Trophoblast cell (in vitro differentiated cells and primary cell): ENCODE results near the gene VGLL3.

Experiments
- DNase-seq, 2 donors: peaks; one replicate each; pipeline ENCODE4 v3.0.0-alpha.2; 2016
- H2AFZ ChIP-seq: 2 replicates; pipeline ENCODE4 v1.6.1; 2013; ENCODE audit warnings: low read length, moderate library complexity, mild to moderate bottlenecking; ENCODE audit not compliant: insufficient read depth, poor library complexity
- H2AK5ac ChIP-seq: 2 replicates; pipeline ENCODE4 v1.6.1; 2013; ENCODE audit warnings: mild to moderate bottlenecking, low read length
- H2BK120ac ChIP-seq: 2 replicates; pipeline ENCODE4 v1.6.1; 2013; ENCODE audit warnings: low read length, mild to moderate bottlenecking, moderate library complexity; ENCODE audit not compliant: insufficient read depth, poor library complexity
- H2BK12ac ChIP-seq: 2 replicates; pipeline ENCODE4 v1.6.1; 2013; ENCODE audit warnings: mild to moderate bottlenecking, low read length, moderate library complexity
- H2BK5ac ChIP-seq: 2 replicates; pipeline ENCODE4 v1.6.1; 2013; ENCODE audit warnings: low read length, low read depth, moderate library complexity, mild to moderate bottlenecking; ENCODE audit not compliant: poor library complexity
- H3K14ac ChIP-seq: 2 replicates; pipeline ENCODE4 v1.6.1; 2013; ENCODE audit warnings: mild to moderate bottlenecking, low read length
- H3K18ac ChIP-seq: 2 replicates; pipeline ENCODE4 v1.6.1; 2013; ENCODE audit warnings: mild to moderate bottlenecking, low read length
- H3K23ac ChIP-seq: 2 replicates; pipeline ENCODE4 v1.6.1; 2013; ENCODE audit warnings: low read length
- H3K27ac ChIP-seq: 2 replicates; pipeline ENCODE4 v1.5.1; 2013; ENCODE audit warnings: low read depth, mild to moderate bottlenecking, inconsistent platforms, low read length, moderate library complexity
- H3K27me3 ChIP-seq: 2 replicates; pipeline ENCODE4 v1.6.1; 2013; ENCODE audit warnings: inconsistent platforms, mild to moderate bottlenecking, low read length, moderate library complexity; ENCODE audit not compliant: insufficient read depth
- H3K36me3 ChIP-seq, 2 experiments: 1 replicate in 1 of 2; 2 replicates in 1 of 2; pipeline ENCODE4 v1.6.1; 2013; ENCODE audit warnings: low read length in 2 of 2, mild to moderate bottlenecking in 2 of 2, moderate library complexity in 1 of 2; ENCODE audit not compliant: insufficient read depth in 2 of 2, control insufficient read depth in 1 of 2
- H3K4ac ChIP-seq: 2 replicates; pipeline ENCODE4 v1.6.1; 2013; ENCODE audit warnings: low read depth, mild to moderate bottlenecking, low read length, moderate library complexity
- H3K4me1 ChIP-seq, 2 experiments: 1 replicate in 1 of 2; 2 replicates in 1 of 2; pipeline ENCODE4 v1.6.1; 2013; ENCODE audit warnings: low read length in 2 of 2, mild to moderate bottlenecking in 2 of 2, moderate library complexity in 1 of 2; ENCODE audit not compliant: insufficient read depth in 2 of 2, control insufficient read depth in 1 of 2
- H3K4me2 ChIP-seq: 2 replicates; pipeline ENCODE4 v1.6.1; 2013; ENCODE audit warnings: inconsistent platforms, mild to moderate bottlenecking, low read length, moderate library complexity
- H3K4me3 ChIP-seq: 2 replicates; pipeline ENCODE4 v1.5.1; 2013; ENCODE audit warnings: mild to moderate bottlenecking, low read depth, low read length, inconsistent platforms
- H3K79me1 ChIP-seq: one replicate; pipeline ENCODE4 v1.6.1; 2013; ENCODE audit warnings: low read length
- H3K79me2 ChIP-seq: 2 replicates; pipeline ENCODE4 v1.6.1; 2013; ENCODE audit warnings: low read length, mild to moderate bottlenecking; ENCODE audit not compliant: control insufficient read depth, insufficient read depth, poor library complexity
- H3K9ac ChIP-seq: 2 replicates; pipeline ENCODE4 v1.6.1; 2013; ENCODE audit warnings: mild to moderate bottlenecking, low read length
- H3K9me3 ChIP-seq: 2 replicates; pipeline ENCODE4 v1.6.1; 2013; ENCODE audit warnings: low read depth, mild to moderate bottlenecking, control low read depth, inconsistent platforms, low read length; ENCODE audit not compliant: insufficient read depth
- H4K12ac ChIP-seq: 2 replicates; pipeline ENCODE4 v1.6.1; 2013; ENCODE audit warnings: low read depth, mild to moderate bottlenecking, low read length, moderate library complexity
- H4K8ac ChIP-seq: 2 replicates; pipeline ENCODE4 v1.6.1; 2013; ENCODE audit warnings: low read depth, mild to moderate bottlenecking, low read length, moderate library complexity
- H4K91ac ChIP-seq: one replicate; pipeline ENCODE4 v1.6.1; 2013; ENCODE audit warnings: low read depth, mild to moderate bottlenecking, low read length, moderate library complexity
- WGBS: extraction: QIAGEN DNeasy Blood & Tissue Kit; methylation state at CpG from one replicate; pipeline ENCODE4 v1.1.7; 2013; ENCODE audit warnings: missing lambda C conversion rate; ENCODE audit not compliant: insufficient read length, insufficient coverage; ENCODE audit errors: extremely low coverage; 5-methylcytosine and 5-hydroxymethylcytosine counted together

VGLL3 gene

GRCh38 chr3:86963611-86964010 is 27.3 kb downstream of the VGLL3 start:
- Histone ChIP-seq H2AFZ (no peak overlapping the region), H2BK120ac (no peak overlapping the region), H4K12ac (no peak overlapping the region), H4K91ac (no peak overlapping the region), H3K4me3 (no peak overlapping the region), H3K14ac (no peak overlapping the region), H2BK12ac (no peak overlapping the region), H3K79me2 (no peaks in the 10 kb centered on the region), H3K18ac (no peak overlapping the region), H3K79me1 (no peaks in the 10 kb centered on the region), H3K9ac (no peak overlapping the region), H3K36me3 (peaks cover 1% of the 10 kb centered on the region in 2 experiments), H3K9me3 (peaks cover 1% of the 10 kb centered on the region), H3K4ac (no peak overlapping the region), H3K27ac (no peak overlapping the region), H2BK5ac (no peak overlapping the region), H3K4me1 (peaks cover under 1 to 1% of the 10 kb centered on the region in 2 experiments), H4K8ac (no peak overlapping the region), H3K23ac (no peak overlapping the region), H3K27me3 (no peaks in the 10 kb centered on the region), H3K4me2 (no peak overlapping the region), H2AK5ac (no peak overlapping the region)
- no peak for DNase-seq
- WGBS = no CpG with 5 or more reads among the region's 1 CpG

GRCh38 chr3:86961297-86961696 is 29.7 kb downstream of the VGLL3 start:
- DNase-seq = peak; percentile 41 to 83
- H3K9me3 ChIP-seq = no peaks in the 10 kb centered on the region
- H3K9ac ChIP-seq = no peak overlapping the region
- H4K91ac ChIP-seq = no peak overlapping the region
- H2AK5ac ChIP-seq = no peak overlapping the region
- no peak overlapping the region for H2BK5ac ChIP-seq
- no peaks in the 10 kb centered on the region for H3K36me3 ChIP-seq
- no peak overlapping the region for H3K4ac ChIP-seq
- no peak overlapping the region for H2AFZ ChIP-seq
- H4K8ac ChIP-seq = no peak overlapping the region
- H3K79me2 ChIP-seq = no peaks in the 10 kb centered on the region
- WGBS = no CpG with 5 or more reads among the region's 3 CpGs
- no peaks in the 10 kb centered on the region for H3K79me1 ChIP-seq
- no peak overlapping the region for H4K12ac ChIP-seq
- H3K27me3 ChIP-seq = no peaks in the 10 kb centered on the region
- H3K4me3 ChIP-seq = no peak overlapping the region
- H2BK12ac ChIP-seq = no peak overlapping the region
- H3K18ac ChIP-seq = no peak overlapping the region
- no peak overlapping the region for H2BK120ac ChIP-seq
- no peak overlapping the region for H3K4me2 ChIP-seq
- H3K14ac ChIP-seq = no peak overlapping the region
- no peak overlapping the region for H3K27ac ChIP-seq
- H3K4me1 ChIP-seq = peaks cover 3 to 4% of the 10 kb centered on the region in 2 experiments
- H3K23ac ChIP-seq = no peak overlapping the region

GRCh38 chr3:86960550-86960949 is 30.4 kb downstream of the VGLL3 start:
- Histone ChIP-seq H2BK5ac (no peak overlapping the region), H3K4me3 (no peak overlapping the region), H3K4me1 (peaks cover 3 to 4% of the 10 kb centered on the region in 2 experiments), H3K9ac (no peak overlapping the region), H3K4me2 (no peak overlapping the region), H3K9me3 (no peaks in the 10 kb centered on the region), H2AK5ac (no peak overlapping the region), H3K27me3 (no peaks in the 10 kb centered on the region), H3K14ac (no peak overlapping the region), H3K4ac (no peak overlapping the region), H3K23ac (no peak overlapping the region), H2AFZ (no peak overlapping the region), H3K36me3 (no peaks in the 10 kb centered on the region), H2BK12ac (no peak overlapping the region), H3K79me2 (no peaks in the 10 kb centered on the region), H3K79me1 (no peaks in the 10 kb centered on the region), H4K91ac (no peak overlapping the region), H4K8ac (no peak overlapping the region), H2BK120ac (no peak overlapping the region), H4K12ac (no peak overlapping the region), H3K18ac (no peak overlapping the region), H3K27ac (no peak overlapping the region)
- no CpG with 5 or more reads among the region's 3 CpGs for WGBS
- DNase-seq = no peak

- no peak overlapping the region for H3K27ac ChIP-seq
- no peak overlapping the region for H2AK5ac ChIP-seq
- H2AFZ ChIP-seq = no peak overlapping the region
- H4K8ac ChIP-seq = no peak overlapping the region
- no CpG with 5 or more reads among the region's 1 CpG for WGBS
- no peak overlapping the region for H3K4ac ChIP-seq
- no peak overlapping the region for H3K23ac ChIP-seq
- DNase-seq = peak; percentile 48 to 78
- H3K36me3 ChIP-seq = no peaks in the 10 kb centered on the region
- no peak overlapping the region for H4K12ac ChIP-seq
- no peak overlapping the region for H3K4me2 ChIP-seq
- no peak overlapping the region for H2BK5ac ChIP-seq
- no peak overlapping the region for H3K4me3 ChIP-seq
- no peak overlapping the region for H4K91ac ChIP-seq
- no peaks in the 10 kb centered on the region for H3K9me3 ChIP-seq
- H3K4me1 ChIP-seq = peaks cover 3 to 4% of the 10 kb centered on the region in 2 experiments
- H3K27me3 ChIP-seq = no peaks in the 10 kb centered on the region
- no peaks in the 10 kb centered on the region for H3K79me1 ChIP-seq
- no peaks in the 10 kb centered on the region for H3K79me2 ChIP-seq
- H3K18ac ChIP-seq = no peak overlapping the region
- H2BK12ac ChIP-seq = no peak overlapping the region
- H2BK120ac ChIP-seq = no peak overlapping the region
- no peak overlapping the region for H3K14ac ChIP-seq
- no peak overlapping the region for H3K9ac ChIP-seq
These were observed 32.4 kb downstream of the VGLL3 start for GRCh38 chr3:86958534-86958933.
